GM23338 (cell line): Measurements from ENCODE around the gene SOST. TPM values are rescaled to one million over a fixed set of nuclear protein-coding genes. Genes with fewer than 3 reads are reported as not detected.

Experiments
- ATAC-seq: fragments of 200-7000 bp; cut with Tn5 transposase; 3 replicates; pipeline ENCODE4 v1.9.1; 2020
- DNase-seq: peaks from one replicate; pipeline ENCODE4 v3.0.0-alpha.2; 2015; ENCODE audit warnings: low spot score
- H2AFZ ChIP-seq: fragments of 200-600 bp; sonication (generic); 2 replicates; pipeline ENCODE4 v1.8.0; 2016; ENCODE audit warnings: antibody characterized with exemption, mild to moderate bottlenecking, moderate library complexity
- H3F3A ChIP-seq: fragments of 200-600 bp; sonication (generic); replicated peaks from 2 replicates; pipeline ENCODE4 v1.8.0; 2017; ENCODE audit warnings: antibody characterized with exemption, mixed run types, low read depth
- H3K27ac ChIP-seq: fragments of 200-600 bp; sonication (generic); 2 replicates; pipeline ENCODE4 v1.6.1; 2016; ENCODE audit warnings: low read depth
- H3K27me3 ChIP-seq: fragments of 200-600 bp; sonication (generic); 2 replicates; pipeline ENCODE4 v1.8.0; 2016; ENCODE audit warnings: mild to moderate bottlenecking, mixed run types, moderate library complexity; ENCODE audit not compliant: insufficient read depth
- H3K36me3 ChIP-seq: fragments of 200-600 bp; sonication (generic); 2 replicates; pipeline ENCODE4 v1.8.0; 2016; ENCODE audit warnings: mild to moderate bottlenecking; ENCODE audit not compliant: insufficient read depth
- H3K4me1 ChIP-seq: fragments of 200-600 bp; sonication (generic); 2 replicates; pipeline ENCODE4 v1.8.0; 2016; ENCODE audit warnings: mild to moderate bottlenecking, moderate library complexity; ENCODE audit not compliant: insufficient read depth
- H3K4me2 ChIP-seq: fragments of 200-600 bp; sonication (generic); 2 replicates; pipeline ENCODE4 v1.7.1; 2017; ENCODE audit warnings: mixed run types
- H3K4me3 ChIP-seq: fragments of 200-600 bp; sonication (generic); 2 replicates; pipeline ENCODE4 v1.6.1; 2016; ENCODE audit warnings: mixed run types
- H3K79me2 ChIP-seq: fragments of 200-600 bp; sonication (generic); replicated peaks from 2 replicates; pipeline ENCODE4 v1.8.0; 2017; ENCODE audit warnings: mild to moderate bottlenecking; ENCODE audit not compliant: insufficient read depth
- H3K9me2 ChIP-seq: fragments of 200-600 bp; sonication (generic); 2 replicates; pipeline ENCODE4 v1.8.0; 2017; ENCODE audit not compliant: insufficient read depth
- H4K20me1 ChIP-seq: fragments of 200-600 bp; sonication (generic); replicated peaks from 2 replicates; pipeline ENCODE4 v1.8.0; 2017; ENCODE audit warnings: mild to moderate bottlenecking; ENCODE audit not compliant: insufficient read depth
- H3K27ac Mint-ChIP-seq: 2 replicates; pipeline ENCODE4 v1.8.0; 2020; ENCODE audit warnings: inconsistent platforms, mild to moderate bottlenecking, moderate library complexity, mixed read lengths
- H3K27me3 Mint-ChIP-seq: 3 replicates; pipeline ENCODE4 v1.8.0; 2022; ENCODE audit warnings: low read depth, mild to moderate bottlenecking, moderate library complexity, mixed read lengths, inconsistent platforms; ENCODE audit not compliant: insufficient read depth, poor library complexity
- H3K36me3 Mint-ChIP-seq: 3 replicates; pipeline ENCODE4 v1.8.0; 2021; ENCODE audit warnings: low read depth, mild to moderate bottlenecking, inconsistent platforms, moderate library complexity, mixed read lengths
- H3K4me1 Mint-ChIP-seq: 3 replicates; pipeline ENCODE4 v1.8.0; 2020; ENCODE audit warnings: mild to moderate bottlenecking, inconsistent platforms, mixed read lengths
- H3K4me3 Mint-ChIP-seq: 3 replicates; pipeline ENCODE4 v1.8.0; 2021; ENCODE audit warnings: moderate library complexity, mild to moderate bottlenecking, inconsistent platforms, mixed read lengths
- H3K9me3 Mint-ChIP-seq: 3 replicates; pipeline ENCODE4 v1.8.0; 2020; ENCODE audit warnings: moderate library complexity, mild to moderate bottlenecking, inconsistent platforms, mixed read lengths
- CREB1 ChIP-seq: fragments of 250-450 bp; sonication (Bioruptor Pico); IDR thresholded peaks from 2 replicates; pipeline ENCODE4 v1.5.0; 2020; ENCODE audit warnings: low read depth, mild to moderate bottlenecking, moderate library complexity
- EZH2 ChIP-seq: fragments of 200-600 bp; sonication (generic); IDR thresholded peaks from one replicate; pipeline ENCODE4 v1.8.0; 2017; ENCODE audit warnings: antibody characterized with exemption, mild to moderate bottlenecking, low read depth; ENCODE audit not compliant: unreplicated experiment
- EZH2phosphoT487 ChIP-seq: fragments of 200-600 bp; sonication (generic); IDR thresholded peaks from one replicate; pipeline ENCODE4 v1.8.1; 2018; ENCODE audit warnings: antibody characterized with exemption; ENCODE audit not compliant: unreplicated experiment
- JUNB ChIP-seq: IDR thresholded peaks from one replicate; pipeline ENCODE4 v1.6.1; 2016; ENCODE audit warnings: antibody characterized with exemption; ENCODE audit not compliant: unreplicated experiment
- NANOG ChIP-seq: IDR thresholded peaks from 2 replicates; pipeline ENCODE4 v1.6.1; 2016; ENCODE audit warnings: antibody characterized with exemption, borderline replicate concordance
- POLR2AphosphoS5 ChIP-seq: IDR thresholded peaks from 2 replicates; pipeline ENCODE4 v1.6.1; 2016; ENCODE audit warnings: antibody characterized with exemption, low read depth
- STAT1 ChIP-seq: IDR thresholded peaks from one replicate; pipeline ENCODE4 v1.6.1; 2016; ENCODE audit warnings: antibody characterized with exemption; ENCODE audit not compliant: unreplicated experiment
- ZNF114 ChIP-seq: fragments of 250-450 bp; sonication (Bioruptor Pico); IDR thresholded peaks from 2 replicates; pipeline ENCODE4 v1.5.0; 2020; ENCODE audit warnings: mild to moderate bottlenecking, moderate library complexity
- ZNF331 ChIP-seq: fragments of 250-450 bp; sonication (Bioruptor Pico); IDR thresholded peaks from 2 replicates; pipeline ENCODE4 v1.5.0; 2020; ENCODE audit warnings: low read depth, mild to moderate bottlenecking, moderate library complexity
- polyA plus RNA-seq: library from polyadenylated mRNA; unstranded; fragments of >200 nt; fragmentation: Nextera tagmentation; extraction: Ambion mirVana; gene quantifications from 2 replicates; pipeline ENCODE4 v1.2.1, GENCODE V29; 2016
- total RNA-seq: library from RNA; depleted of rRNA; stranded (reverse); fragments of >200 nt; shearing (Covaris generic); gene quantifications from 2 replicates; pipeline ENCODE4 v1.2.3, GENCODE V29; 2014
- TF ChIP-seq, protein P1 (sequence below): fragments of 250-450 bp; sonication (Bioruptor Pico); IDR thresholded peaks from 2 replicates; pipeline ENCODE4 v1.5.0; 2020; ENCODE audit warnings: mild to moderate bottlenecking, moderate library complexity
- TF ChIP-seq, protein P2 (sequence below), 2 experiments: fragments of 200-600 bp in 1 of 2; sonication (generic) in 1 of 2; conservative IDR thresholded peaks; 2 replicates each; pipeline versions ENCODE4 v1.5.1 to v1.6.1; 2016 to 2017; ENCODE audit warnings: antibody characterized with exemption in 2 of 2, low read depth in 2 of 2, mild to moderate bottlenecking in 2 of 2, moderate library complexity in 1 of 2
- TF ChIP-seq, protein P3 (sequence below): IDR thresholded peaks from one replicate; pipeline ENCODE4 v1.6.1; 2018; ENCODE audit warnings: antibody characterized with exemption; ENCODE audit not compliant: unreplicated experiment
- TF ChIP-seq, protein P4 (sequence below): IDR thresholded peaks from 2 replicates; pipeline ENCODE4 v1.6.1; 2016; ENCODE audit warnings: antibody characterized with exemption

SOST gene
- total and polyA plus RNA-seq, 2 experiments from 2014 or later, result not detected

DNA sequence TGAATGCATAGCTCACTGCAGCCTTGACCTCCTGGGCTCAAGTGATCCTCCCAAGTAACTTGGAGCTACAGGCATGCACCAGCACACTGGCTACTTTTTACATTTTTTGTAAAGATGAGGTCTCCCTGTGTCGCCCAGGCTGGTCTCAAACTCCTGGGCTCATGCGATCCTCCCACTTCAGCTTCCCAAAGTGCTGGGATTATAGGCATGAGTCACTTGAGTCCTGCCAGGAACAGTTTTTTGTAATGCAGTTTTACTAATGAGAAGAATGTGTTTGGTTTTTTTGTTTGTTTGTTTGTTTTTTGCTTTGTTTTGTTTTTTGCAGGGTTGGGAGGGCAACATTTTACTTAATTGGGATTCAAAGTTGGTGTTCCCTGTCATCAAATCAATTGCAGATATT is 22.2 kb downstream of the SOST start (continued):
- TF ChIP-seq, protein P1, sequence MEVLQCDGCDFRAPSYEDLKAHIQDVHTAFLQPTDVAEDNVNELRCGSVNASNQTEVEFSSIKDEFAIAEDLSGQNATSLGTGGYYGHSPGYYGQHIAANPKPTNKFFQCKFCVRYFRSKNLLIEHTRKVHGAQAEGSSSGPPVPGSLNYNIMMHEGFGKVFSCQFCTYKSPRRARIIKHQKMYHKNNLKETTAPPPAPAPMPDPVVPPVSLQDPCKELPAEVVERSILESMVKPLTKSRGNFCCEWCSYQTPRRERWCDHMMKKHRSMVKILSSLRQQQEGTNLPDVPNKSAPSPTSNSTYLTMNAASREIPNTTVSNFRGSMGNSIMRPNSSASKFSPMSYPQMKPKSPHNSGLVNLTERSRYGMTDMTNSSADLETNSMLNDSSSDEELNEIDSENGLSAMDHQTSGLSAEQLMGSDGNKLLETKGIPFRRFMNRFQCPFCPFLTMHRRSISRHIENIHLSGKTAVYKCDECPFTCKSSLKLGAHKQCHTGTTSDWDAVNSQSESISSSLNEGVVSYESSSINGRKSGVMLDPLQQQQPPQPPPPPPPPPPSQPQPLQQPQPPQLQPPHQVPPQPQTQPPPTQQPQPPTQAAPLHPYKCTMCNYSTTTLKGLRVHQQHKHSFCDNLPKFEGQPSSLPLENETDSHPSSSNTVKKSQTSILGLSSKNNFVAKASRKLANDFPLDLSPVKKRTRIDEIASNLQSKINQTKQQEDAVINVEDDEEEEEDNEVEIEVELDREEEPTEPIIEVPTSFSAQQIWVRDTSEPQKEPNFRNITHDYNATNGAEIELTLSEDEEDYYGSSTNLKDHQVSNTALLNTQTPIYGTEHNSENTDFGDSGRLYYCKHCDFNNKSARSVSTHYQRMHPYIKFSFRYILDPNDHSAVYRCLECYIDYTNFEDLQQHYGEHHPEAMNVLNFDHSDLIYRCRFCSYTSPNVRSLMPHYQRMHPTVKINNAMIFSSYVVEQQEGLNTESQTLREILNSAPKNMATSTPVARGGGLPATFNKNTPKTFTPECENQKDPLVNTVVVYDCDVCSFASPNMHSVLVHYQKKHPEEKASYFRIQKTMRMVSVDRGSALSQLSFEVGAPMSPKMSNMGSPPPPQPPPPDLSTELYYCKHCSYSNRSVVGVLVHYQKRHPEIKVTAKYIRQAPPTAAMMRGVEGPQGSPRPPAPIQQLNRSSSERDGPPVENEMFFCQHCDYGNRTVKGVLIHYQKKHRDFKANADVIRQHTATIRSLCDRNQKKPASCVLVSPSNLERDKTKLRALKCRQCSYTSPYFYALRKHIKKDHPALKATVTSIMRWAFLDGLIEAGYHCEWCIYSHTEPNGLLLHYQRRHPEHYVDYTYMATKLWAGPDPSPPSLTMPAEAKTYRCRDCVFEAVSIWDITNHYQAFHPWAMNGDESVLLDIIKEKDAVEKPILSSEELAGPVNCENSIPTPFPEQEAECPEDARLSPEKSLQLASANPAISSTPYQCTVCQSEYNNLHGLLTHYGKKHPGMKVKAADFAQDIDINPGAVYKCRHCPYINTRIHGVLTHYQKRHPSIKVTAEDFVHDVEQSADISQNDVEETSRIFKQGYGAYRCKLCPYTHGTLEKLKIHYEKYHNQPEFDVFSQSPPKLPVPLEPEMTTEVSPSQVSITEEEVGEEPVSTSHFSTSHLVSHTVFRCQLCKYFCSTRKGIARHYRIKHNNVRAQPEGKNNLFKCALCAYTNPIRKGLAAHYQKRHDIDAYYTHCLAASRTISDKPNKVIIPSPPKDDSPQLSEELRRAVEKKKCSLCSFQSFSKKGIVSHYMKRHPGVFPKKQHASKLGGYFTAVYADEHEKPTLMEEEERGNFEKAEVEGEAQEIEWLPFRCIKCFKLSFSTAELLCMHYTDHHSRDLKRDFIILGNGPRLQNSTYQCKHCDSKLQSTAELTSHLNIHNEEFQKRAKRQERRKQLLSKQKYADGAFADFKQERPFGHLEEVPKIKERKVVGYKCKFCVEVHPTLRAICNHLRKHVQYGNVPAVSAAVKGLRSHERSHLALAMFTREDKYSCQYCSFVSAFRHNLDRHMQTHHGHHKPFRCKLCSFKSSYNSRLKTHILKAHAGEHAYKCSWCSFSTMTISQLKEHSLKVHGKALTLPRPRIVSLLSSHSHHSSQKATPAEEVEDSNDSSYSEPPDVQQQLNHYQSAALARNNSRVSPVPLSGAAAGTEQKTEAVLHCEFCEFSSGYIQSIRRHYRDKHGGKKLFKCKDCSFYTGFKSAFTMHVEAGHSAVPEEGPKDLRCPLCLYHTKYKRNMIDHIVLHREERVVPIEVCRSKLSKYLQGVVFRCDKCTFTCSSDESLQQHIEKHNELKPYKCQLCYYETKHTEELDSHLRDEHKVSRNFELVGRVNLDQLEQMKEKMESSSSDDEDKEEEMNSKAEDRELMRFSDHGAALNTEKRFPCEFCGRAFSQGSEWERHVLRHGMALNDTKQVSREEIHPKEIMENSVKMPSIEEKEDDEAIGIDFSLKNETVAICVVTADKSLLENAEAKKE (CRISPR knock-in tag), result no peak
- no peak for TF ChIP-seq NANOG

DNA sequence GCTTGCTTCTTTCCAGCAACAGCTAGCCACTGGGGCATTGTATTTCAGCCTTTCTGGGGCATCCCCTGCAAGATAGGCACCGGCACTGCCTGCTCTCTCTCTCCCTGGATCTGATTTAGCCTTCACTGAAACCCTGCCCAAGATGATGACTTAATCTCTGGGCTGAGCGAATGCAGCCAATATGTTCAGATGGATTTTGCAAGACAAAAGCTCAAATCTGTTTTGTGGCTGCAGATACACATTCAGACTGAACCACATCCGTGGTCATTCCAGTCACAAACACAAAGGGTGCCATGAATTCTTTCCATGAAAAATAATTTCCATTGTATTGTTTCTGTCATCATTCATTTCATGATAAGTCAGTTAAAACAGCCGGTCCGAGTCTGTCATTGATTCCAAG is 24.2 kb downstream of the SOST start:
- Histone ChIP-seq H3K79me2 (no peaks in the 10 kb centered on the region), H3K4me1 (peaks cover 13% of the 10 kb centered on the region; the same call in 1 of the 2 replicates), H4K20me1 (no peaks in the 10 kb centered on the region), H3K4me3 (no peak overlapping the region), H2AFZ (no peak overlapping the region), H3K36me3 (no peaks in the 10 kb centered on the region), H3F3A (no peaks in the 10 kb centered on the region), H3K27ac (no peak overlapping the region), H3K9me2 (no peaks in the 10 kb centered on the region), H3K4me2 (no peak overlapping the region), H3K27me3 (no peaks in the 10 kb centered on the region)
- Mint-ChIP-seq H3K27me3 (peaks cover 5% of the 10 kb centered on the region), H3K4me1 (peaks cover 13% of the 10 kb centered on the region; the same call in 2 of the 3 replicates), H3K9me3 (peaks cover 26% of the 10 kb centered on the region), H3K4me3 (no peak overlapping the region), H3K36me3 (peaks cover 13% of the 10 kb centered on the region; the same call in 2 of the 3 replicates), H3K27ac (no peak overlapping the region)
- no peak for ATAC-seq
- no peak for DNase-seq
- no peak for TF ChIP-seq EZH2phosphoT487
- no peak for TF ChIP-seq EZH2
- TF ChIP-seq ZNF331, result no peak
- no peak for TF ChIP-seq CREB1
- TF ChIP-seq, protein P2, sequence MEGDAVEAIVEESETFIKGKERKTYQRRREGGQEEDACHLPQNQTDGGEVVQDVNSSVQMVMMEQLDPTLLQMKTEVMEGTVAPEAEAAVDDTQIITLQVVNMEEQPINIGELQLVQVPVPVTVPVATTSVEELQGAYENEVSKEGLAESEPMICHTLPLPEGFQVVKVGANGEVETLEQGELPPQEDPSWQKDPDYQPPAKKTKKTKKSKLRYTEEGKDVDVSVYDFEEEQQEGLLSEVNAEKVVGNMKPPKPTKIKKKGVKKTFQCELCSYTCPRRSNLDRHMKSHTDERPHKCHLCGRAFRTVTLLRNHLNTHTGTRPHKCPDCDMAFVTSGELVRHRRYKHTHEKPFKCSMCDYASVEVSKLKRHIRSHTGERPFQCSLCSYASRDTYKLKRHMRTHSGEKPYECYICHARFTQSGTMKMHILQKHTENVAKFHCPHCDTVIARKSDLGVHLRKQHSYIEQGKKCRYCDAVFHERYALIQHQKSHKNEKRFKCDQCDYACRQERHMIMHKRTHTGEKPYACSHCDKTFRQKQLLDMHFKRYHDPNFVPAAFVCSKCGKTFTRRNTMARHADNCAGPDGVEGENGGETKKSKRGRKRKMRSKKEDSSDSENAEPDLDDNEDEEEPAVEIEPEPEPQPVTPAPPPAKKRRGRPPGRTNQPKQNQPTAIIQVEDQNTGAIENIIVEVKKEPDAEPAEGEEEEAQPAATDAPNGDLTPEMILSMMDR (conservative IDR thresholded peaks at IDR 0.05; ENCODE audit: low read depth in 2 of 2), result no peak
- TF ChIP-seq, protein P3, sequence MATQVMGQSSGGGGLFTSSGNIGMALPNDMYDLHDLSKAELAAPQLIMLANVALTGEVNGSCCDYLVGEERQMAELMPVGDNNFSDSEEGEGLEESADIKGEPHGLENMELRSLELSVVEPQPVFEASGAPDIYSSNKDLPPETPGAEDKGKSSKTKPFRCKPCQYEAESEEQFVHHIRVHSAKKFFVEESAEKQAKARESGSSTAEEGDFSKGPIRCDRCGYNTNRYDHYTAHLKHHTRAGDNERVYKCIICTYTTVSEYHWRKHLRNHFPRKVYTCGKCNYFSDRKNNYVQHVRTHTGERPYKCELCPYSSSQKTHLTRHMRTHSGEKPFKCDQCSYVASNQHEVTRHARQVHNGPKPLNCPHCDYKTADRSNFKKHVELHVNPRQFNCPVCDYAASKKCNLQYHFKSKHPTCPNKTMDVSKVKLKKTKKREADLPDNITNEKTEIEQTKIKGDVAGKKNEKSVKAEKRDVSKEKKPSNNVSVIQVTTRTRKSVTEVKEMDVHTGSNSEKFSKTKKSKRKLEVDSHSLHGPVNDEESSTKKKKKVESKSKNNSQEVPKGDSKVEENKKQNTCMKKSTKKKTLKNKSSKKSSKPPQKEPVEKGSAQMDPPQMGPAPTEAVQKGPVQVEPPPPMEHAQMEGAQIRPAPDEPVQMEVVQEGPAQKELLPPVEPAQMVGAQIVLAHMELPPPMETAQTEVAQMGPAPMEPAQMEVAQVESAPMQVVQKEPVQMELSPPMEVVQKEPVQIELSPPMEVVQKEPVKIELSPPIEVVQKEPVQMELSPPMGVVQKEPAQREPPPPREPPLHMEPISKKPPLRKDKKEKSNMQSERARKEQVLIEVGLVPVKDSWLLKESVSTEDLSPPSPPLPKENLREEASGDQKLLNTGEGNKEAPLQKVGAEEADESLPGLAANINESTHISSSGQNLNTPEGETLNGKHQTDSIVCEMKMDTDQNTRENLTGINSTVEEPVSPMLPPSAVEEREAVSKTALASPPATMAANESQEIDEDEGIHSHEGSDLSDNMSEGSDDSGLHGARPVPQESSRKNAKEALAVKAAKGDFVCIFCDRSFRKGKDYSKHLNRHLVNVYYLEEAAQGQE, result no peak
- TF ChIP-seq JUNB, result no peak
- no peak for TF ChIP-seq ZNF114
- TF ChIP-seq POLR2AphosphoS5, result no peak
- TF ChIP-seq NANOG, result no peak
- no peak for TF ChIP-seq STAT1
- TF ChIP-seq, protein P4, sequence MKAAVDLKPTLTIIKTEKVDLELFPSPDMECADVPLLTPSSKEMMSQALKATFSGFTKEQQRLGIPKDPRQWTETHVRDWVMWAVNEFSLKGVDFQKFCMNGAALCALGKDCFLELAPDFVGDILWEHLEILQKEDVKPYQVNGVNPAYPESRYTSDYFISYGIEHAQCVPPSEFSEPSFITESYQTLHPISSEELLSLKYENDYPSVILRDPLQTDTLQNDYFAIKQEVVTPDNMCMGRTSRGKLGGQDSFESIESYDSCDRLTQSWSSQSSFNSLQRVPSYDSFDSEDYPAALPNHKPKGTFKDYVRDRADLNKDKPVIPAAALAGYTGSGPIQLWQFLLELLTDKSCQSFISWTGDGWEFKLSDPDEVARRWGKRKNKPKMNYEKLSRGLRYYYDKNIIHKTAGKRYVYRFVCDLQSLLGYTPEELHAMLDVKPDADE, result no peak
